Peyer's patch (tissue), 4 donors: ENCODE data around the gene NES.

Source experiments
- CTCF ChIP-seq, 6 experiments: fragments of 450-650 bp in 4 of 6; fragments of 200-600 bp in 2 of 6; sonication (generic) in 1 of 6; IDR thresholded peaks; one replicate each; pipeline ENCODE4 v1.5.1; 2017 to 2019; ENCODE audit warnings: antibody characterized with exemption in 6 of 6, mild to moderate bottlenecking in 3 of 6, moderate library complexity in 1 of 6
- POLR2A ChIP-seq, 2 donors: fragments of 450-650 bp; IDR thresholded peaks; one replicate each; pipeline ENCODE4 v1.5.1; 2017; ENCODE audit warnings: antibody characterized with exemption in 2 of 2, mild to moderate bottlenecking in 2 of 2, moderate library complexity in 2 of 2

DNA sequence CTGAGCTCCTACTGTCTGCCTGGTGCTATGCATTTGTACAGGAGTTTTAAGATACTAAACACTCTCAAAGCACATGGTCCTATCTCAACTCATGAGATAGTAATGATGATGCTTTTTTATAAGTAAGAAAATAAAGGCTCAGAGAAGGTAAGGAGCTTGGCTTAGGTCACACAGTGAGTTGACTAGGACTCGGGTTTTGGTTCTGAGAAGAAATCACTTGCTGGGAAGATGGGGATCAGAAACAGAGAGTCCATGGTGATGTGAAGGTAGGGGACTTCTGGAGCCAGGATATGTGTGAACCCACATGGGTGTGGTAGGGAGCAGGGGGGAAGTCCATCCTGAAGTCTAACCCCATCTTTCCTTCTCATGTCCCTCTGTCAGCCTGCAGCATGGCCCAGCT is 31.5 kb downstream of the NES start:
- TF ChIP-seq POLR2A (IDR thresholded peaks at IDR 0.05) (no peak), CTCF (IDR thresholded peaks at IDR 0.05) (no peak)
